Prostate gland (tissue), 2 donors: Measurements from ENCODE around the gene GRIA4.

Experiments
- POLR2A ChIP-seq: fragments of 450-650 bp; IDR thresholded peaks from one replicate; pipeline ENCODE4 v1.6.1; 2016; ENCODE audit warnings: antibody characterized with exemption, mild to moderate bottlenecking
- POLR2AphosphoS5 ChIP-seq: sonication (generic); formaldehyde crosslinking; IDR thresholded peaks from one replicate; pipeline ENCODE4 v1.6.1; 2017; ENCODE audit warnings: antibody characterized with exemption
- TF ChIP-seq, protein P1 (sequence below), 4 experiments: fragments of 200-600 bp in 2 of 4; fragments of 450-650 bp in 2 of 4; sonication (generic) in 2 of 4; IDR thresholded peaks; 1 replicate in 3 of 4; 2 replicates in 1 of 4; pipeline ENCODE4 v1.5.1; 2016 to 2019; ENCODE audit warnings: antibody characterized with exemption in 4 of 4, mild to moderate bottlenecking in 2 of 4, moderate library complexity in 2 of 4

DNA sequence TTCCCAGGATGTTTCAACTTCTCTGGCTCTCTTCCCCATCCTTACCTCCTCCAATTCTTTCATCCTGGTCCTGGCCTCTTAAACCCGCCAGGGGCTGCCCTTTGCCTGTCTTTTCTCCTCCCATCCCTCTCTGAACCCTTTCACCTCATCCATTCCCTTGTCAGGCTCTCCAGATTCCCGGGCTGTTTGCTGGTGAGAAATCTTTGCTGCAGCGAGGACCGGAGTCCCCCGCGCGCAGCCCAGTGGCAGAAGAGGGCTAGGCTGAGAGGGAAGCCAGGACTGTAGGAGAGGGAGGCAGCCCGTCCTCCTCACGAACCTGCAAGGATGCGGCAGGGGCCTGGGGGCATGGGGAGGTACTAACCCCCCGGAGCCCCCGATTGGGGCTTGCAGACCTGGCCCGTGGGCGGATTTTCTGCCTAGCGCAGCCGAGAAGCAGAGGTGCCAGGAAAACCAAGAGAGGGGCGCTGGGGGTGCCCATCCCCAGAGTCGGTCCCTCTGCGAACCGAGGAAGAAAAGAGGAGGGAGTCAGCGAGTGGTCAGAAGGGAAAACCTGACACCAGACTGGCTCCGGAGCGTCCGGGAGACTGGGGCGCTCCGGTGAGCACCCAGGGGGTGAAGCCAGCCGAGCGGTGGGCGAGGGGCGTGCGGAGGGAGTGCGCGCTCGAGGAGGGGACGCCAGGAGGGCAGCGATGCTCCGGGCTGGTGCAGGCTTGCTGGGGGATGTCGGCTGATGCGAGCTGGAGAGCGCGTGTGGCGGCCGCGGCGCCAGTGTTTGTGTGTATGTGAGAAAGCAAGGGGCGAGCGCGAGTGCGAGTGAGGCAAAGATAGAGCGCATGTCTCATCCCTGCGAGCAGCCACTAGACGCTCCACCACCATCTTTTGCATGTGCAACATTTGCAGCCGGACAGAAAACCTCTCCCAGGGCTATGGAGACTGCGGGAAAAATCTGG is at the start of gene GRIA4:
- no peak for TF ChIP-seq POLR2A
- TF ChIP-seq, protein P1, sequence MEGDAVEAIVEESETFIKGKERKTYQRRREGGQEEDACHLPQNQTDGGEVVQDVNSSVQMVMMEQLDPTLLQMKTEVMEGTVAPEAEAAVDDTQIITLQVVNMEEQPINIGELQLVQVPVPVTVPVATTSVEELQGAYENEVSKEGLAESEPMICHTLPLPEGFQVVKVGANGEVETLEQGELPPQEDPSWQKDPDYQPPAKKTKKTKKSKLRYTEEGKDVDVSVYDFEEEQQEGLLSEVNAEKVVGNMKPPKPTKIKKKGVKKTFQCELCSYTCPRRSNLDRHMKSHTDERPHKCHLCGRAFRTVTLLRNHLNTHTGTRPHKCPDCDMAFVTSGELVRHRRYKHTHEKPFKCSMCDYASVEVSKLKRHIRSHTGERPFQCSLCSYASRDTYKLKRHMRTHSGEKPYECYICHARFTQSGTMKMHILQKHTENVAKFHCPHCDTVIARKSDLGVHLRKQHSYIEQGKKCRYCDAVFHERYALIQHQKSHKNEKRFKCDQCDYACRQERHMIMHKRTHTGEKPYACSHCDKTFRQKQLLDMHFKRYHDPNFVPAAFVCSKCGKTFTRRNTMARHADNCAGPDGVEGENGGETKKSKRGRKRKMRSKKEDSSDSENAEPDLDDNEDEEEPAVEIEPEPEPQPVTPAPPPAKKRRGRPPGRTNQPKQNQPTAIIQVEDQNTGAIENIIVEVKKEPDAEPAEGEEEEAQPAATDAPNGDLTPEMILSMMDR (IDR thresholded peaks at IDR 0.05): no peak
- TF ChIP-seq POLR2AphosphoS5: no peak
